WTC11 (cell line): ENCODE results near the gene HPCAL1. TPM values are rescaled to one million over a fixed set of nuclear protein-coding genes. Genes with fewer than 3 reads are reported as not detected.

Experiments
- ATAC-seq: fragments of 200-7000 bp; cut with Tn5 transposase; 2 replicates; pipeline ENCODE4 v1.10.0; 2021; ENCODE audit warnings: mild to moderate bottlenecking, moderate library complexity
- CTCF ChIA-PET: fragments of 300-600 bp; sonication (Branson Sonifier 250); formaldehyde crosslinking; loops from one replicate; lab custom pipeline; 2021; ENCODE audit warnings: antibody characterized with exemption; lab: Charles Lee
- POLR2A ChIA-PET: fragments of 350-600 bp; sonication (Branson Sonifier 250); formaldehyde crosslinking; loops from one replicate; lab custom pipeline; 2021; ENCODE audit warnings: antibody characterized with exemption; lab: Charles Lee
- DNase-seq: peaks from one replicate; pipeline ENCODE4 v3.0.0; 2021; ENCODE audit warnings: low spot score
- H3K27ac Mint-ChIP-seq: 2 replicates; pipeline ENCODE4 v1.8.0; 2021; ENCODE audit warnings: mixed read lengths
- H3K27me3 Mint-ChIP-seq: 2 replicates; pipeline ENCODE4 v1.8.0; 2021; ENCODE audit warnings: low read depth, mild to moderate bottlenecking, moderate library complexity, mixed read lengths
- H3K36me3 Mint-ChIP-seq: 2 replicates; pipeline ENCODE4 v1.8.0; 2021; ENCODE audit warnings: mixed read lengths
- H3K4me1 Mint-ChIP-seq: 2 replicates; pipeline ENCODE4 v1.8.0; 2022; ENCODE audit warnings: mixed read lengths
- H3K4me3 Mint-ChIP-seq: 2 replicates; pipeline ENCODE4 v1.8.0; 2021; ENCODE audit warnings: mild to moderate bottlenecking, moderate library complexity, mixed read lengths
- H3K9me3 Mint-ChIP-seq: 2 replicates; pipeline ENCODE4 v1.8.0; 2021; ENCODE audit warnings: mixed read lengths
- ELF4 ChIP-seq: sonication (generic); formaldehyde crosslinking; IDR thresholded peaks from 2 replicates; pipeline ENCODE4 v1.8.1; 2022; ENCODE audit warnings: low read depth, mild to moderate bottlenecking, moderate library complexity, missing genetic modification reagents
- JAZF1 ChIP-seq: fragments of 250-450 bp; sonication (Bioruptor Pico); IDR thresholded peaks from 2 replicates; pipeline ENCODE4 v1.9.0; 2021; ENCODE audit warnings: moderate library complexity, mild to moderate bottlenecking, inconsistent platforms
- JUN ChIP-seq: sonication (generic); formaldehyde crosslinking; IDR thresholded peaks from 2 replicates; pipeline ENCODE4 v1.8.0; 2023; ENCODE audit warnings: mild to moderate bottlenecking, missing genetic modification reagents
- MYBL2 ChIP-seq: sonication (generic); formaldehyde crosslinking; IDR thresholded peaks from 2 replicates; pipeline ENCODE4 v1.8.1; 2023; ENCODE audit warnings: mild to moderate bottlenecking, moderate library complexity, missing genetic modification reagents
- SOX15 ChIP-seq: fragments of 250-450 bp; sonication (Bioruptor Pico); IDR thresholded peaks from 2 replicates; pipeline ENCODE4 v1.9.0; 2021; ENCODE audit warnings: mild to moderate bottlenecking
- TEAD1 ChIP-seq: sonication (generic); formaldehyde crosslinking; IDR thresholded peaks from 2 replicates; pipeline ENCODE4 v1.8.0; 2022; ENCODE audit warnings: mild to moderate bottlenecking, missing genetic modification reagents
- TEAD4 ChIP-seq: sonication (generic); formaldehyde crosslinking; IDR thresholded peaks from 2 replicates; pipeline ENCODE4 v1.8.0; 2022; ENCODE audit warnings: mild to moderate bottlenecking, missing genetic modification reagents
- TP53 ChIP-seq: sonication (generic); formaldehyde crosslinking; IDR thresholded peaks from 2 replicates; pipeline ENCODE4 v1.8.1; 2023; ENCODE audit warnings: mild to moderate bottlenecking, missing genetic modification reagents
- ZNF121 ChIP-seq: sonication (generic); formaldehyde crosslinking; IDR thresholded peaks from 2 replicates; pipeline ENCODE4 v1.8.0; 2023; ENCODE audit warnings: missing genetic modification reagents
- ZNF263 ChIP-seq: sonication (generic); formaldehyde crosslinking; IDR thresholded peaks from 2 replicates; pipeline ENCODE4 v1.8.1; 2022; ENCODE audit warnings: low read depth, mild to moderate bottlenecking, moderate library complexity, missing genetic modification reagents
- ZNF416 ChIP-seq: fragments of 250-450 bp; sonication (Bioruptor Pico); IDR thresholded peaks from 2 replicates; pipeline ENCODE4 v1.9.0; 2021; ENCODE audit warnings: mild to moderate bottlenecking, inconsistent platforms
- ZNF671 ChIP-seq: fragments of 250-450 bp; sonication (Bioruptor Pico); IDR thresholded peaks from 2 replicates; pipeline ENCODE4 v1.8.0; 2021; ENCODE audit warnings: mild to moderate bottlenecking
- total RNA-seq: library from RNA; stranded (reverse); gene quantifications from 3 replicates; pipeline ENCODE4 v1.2.3, GENCODE V29; 2021
- TF ChIP-seq, protein P1 (sequence below): sonication (generic); formaldehyde crosslinking; IDR thresholded peaks from 2 replicates; pipeline ENCODE4 v1.8.0; 2022; ENCODE audit warnings: mild to moderate bottlenecking, missing genetic modification reagents
- TF ChIP-seq, protein P2 (sequence below): fragments of 250-450 bp; sonication (Bioruptor Pico); conservative IDR thresholded peaks from 2 replicates; pipeline ENCODE4 v1.9.0; 2021; ENCODE audit warnings: mild to moderate bottlenecking
- TF ChIP-seq, protein P3 (sequence below): sonication (generic); formaldehyde crosslinking; conservative IDR thresholded peaks from 2 replicates; pipeline ENCODE4 v1.8.1; 2023; ENCODE audit warnings: mild to moderate bottlenecking, low read depth, missing genetic modification reagents, moderate library complexity
- TF ChIP-seq, protein P4 (sequence below): sonication (generic); formaldehyde crosslinking; IDR thresholded peaks from 2 replicates; pipeline ENCODE4 v1.8.0; 2022; ENCODE audit warnings: mild to moderate bottlenecking, missing genetic modification reagents
- TF ChIP-seq, protein P5 (sequence below): fragments of 250-450 bp; sonication (Bioruptor Pico); IDR thresholded peaks from 2 replicates; pipeline ENCODE4 v1.9.0; 2021; ENCODE audit warnings: moderate library complexity, mild to moderate bottlenecking, inconsistent platforms, borderline replicate concordance
- TF ChIP-seq, protein P6 (sequence below): fragments of 250-450 bp; sonication (Bioruptor Pico); IDR thresholded peaks from 2 replicates; pipeline ENCODE4 v1.9.0; 2021; ENCODE audit warnings: mild to moderate bottlenecking
- TF ChIP-seq, protein P7 (sequence below): fragments of 250-450 bp; sonication (Bioruptor Pico); IDR thresholded peaks from 2 replicates; pipeline ENCODE4 v2.1.2; 2022; ENCODE audit warnings: mild to moderate bottlenecking, moderate library complexity

The HPCAL1 gene
- total RNA-seq, 1 experiment from 2014 or later: 11.8 TPM

DNA sequence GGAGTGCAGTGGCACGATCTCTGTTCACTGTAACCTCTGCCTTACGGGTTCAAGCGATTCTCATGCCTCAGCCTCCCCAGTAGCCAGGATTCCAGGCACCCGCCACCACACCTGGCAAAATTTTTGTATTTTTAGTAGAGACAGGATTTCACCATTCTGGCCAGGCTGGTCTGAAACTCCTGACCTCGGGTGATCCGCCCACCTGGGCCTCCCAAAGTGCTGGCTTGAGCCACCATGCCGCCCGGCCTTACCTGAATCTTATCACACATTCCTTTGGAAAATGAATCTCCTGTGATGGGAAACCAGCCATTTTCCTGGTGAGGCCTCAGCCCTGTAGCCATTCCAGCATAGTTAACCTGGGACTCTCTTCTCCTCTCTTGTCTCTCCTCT lies 57.8 kb downstream of the HPCAL1 start:
- CTCF ChIA-PET: interaction anchor here (1.0 kb wide), 1 partner anchor 43 kb away, joined by 3 read pairs; no protein-coding TSS in a partner anchor
- POLR2A ChIA-PET: no interaction called here

DNA sequence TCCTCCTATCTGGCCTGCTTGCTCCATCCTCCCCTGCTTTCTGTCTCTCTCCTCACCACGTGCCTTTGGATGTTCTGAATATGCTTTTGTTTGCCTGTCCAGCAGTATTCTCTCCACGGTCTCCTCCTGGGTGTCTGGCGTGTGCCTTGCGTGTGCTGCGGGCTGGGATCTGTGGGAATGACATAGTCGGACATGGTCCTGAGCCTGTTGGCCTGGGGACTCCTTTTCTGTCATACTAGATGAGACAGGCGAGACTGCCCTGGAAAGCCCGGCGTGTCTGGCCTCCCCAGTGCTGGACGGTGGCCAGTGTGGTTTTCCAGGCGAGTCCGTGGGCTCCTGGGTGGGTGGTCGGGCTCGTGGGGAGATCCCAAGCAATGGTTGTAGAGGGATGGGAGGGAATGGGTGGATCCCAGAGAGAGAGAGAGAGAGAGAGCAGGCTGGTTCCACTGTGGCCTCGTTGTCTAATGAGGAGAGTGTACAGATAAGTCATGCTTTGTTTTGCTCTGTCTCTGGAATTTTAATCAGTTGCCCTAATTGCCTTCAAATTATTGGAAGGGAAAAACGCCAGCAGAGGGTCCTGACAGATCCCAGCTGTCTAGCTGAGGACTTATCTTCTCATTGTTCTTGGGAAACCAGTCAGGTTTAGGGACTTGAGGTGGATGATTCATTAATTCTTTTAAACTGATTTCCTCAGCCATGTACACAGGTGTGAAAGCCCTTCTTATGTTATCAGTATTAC lies 58.3 kb downstream of the HPCAL1 start:
- H3K36me3 Mint-ChIP-seq: no peaks in the 10 kb centered on the region
- no peak for ATAC-seq
- no peak for DNase-seq
- H3K4me1 Mint-ChIP-seq: peaks cover 7% of the 10 kb centered on the region
- ChIA-PET POLR2A (no interaction called here), CTCF (interaction anchor here (1.4 to 1.6 kb wide), 2 partner anchors 59 to 74 kb away, joined by 6 read pairs; partner anchors contain the start of gene HPCAL1)
- H3K4me3 Mint-ChIP-seq: no peak overlapping the region
- TF ChIP-seq, protein P1, sequence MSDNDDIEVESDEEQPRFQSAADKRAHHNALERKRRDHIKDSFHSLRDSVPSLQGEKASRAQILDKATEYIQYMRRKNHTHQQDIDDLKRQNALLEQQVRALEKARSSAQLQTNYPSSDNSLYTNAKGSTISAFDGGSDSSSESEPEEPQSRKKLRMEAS (CRISPR knock-in tag): no peak
- TF ChIP-seq, protein P2, sequence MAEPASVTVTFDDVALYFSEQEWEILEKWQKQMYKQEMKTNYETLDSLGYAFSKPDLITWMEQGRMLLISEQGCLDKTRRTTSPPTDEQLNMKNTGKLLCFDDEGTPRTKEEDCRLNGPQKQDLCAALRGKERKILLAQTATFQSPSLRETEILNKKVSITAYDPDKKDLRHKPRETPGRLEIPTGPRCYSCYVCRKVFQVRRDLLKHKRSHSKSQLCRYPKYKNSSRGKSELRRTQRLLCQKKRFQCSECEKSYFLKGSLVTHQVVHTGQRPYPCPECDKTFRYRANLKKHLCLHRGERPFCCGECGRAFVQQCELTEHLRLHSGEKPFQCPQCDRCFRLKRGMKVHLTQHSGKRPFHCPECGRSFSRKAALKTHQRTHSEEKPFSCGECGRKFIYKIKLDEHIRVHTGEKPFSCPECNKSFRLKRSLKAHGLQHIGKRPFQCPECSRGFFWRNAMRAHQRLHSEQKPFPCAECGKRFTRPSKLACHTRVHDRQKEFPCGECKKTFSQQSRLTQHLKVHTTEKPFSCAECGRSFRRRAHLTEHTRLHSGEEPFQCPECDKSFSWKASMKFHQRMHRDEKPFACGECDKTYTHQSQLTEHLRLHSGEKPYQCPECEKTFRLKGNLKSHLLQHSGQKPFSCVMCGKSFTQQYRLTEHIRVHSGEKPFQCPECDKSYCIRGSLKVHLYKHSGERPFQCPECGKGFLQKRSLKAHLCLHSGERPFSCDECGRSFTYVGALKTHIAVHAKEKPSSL (CRISPR knock-in tag): no peak
- TF ChIP-seq, protein P3, sequence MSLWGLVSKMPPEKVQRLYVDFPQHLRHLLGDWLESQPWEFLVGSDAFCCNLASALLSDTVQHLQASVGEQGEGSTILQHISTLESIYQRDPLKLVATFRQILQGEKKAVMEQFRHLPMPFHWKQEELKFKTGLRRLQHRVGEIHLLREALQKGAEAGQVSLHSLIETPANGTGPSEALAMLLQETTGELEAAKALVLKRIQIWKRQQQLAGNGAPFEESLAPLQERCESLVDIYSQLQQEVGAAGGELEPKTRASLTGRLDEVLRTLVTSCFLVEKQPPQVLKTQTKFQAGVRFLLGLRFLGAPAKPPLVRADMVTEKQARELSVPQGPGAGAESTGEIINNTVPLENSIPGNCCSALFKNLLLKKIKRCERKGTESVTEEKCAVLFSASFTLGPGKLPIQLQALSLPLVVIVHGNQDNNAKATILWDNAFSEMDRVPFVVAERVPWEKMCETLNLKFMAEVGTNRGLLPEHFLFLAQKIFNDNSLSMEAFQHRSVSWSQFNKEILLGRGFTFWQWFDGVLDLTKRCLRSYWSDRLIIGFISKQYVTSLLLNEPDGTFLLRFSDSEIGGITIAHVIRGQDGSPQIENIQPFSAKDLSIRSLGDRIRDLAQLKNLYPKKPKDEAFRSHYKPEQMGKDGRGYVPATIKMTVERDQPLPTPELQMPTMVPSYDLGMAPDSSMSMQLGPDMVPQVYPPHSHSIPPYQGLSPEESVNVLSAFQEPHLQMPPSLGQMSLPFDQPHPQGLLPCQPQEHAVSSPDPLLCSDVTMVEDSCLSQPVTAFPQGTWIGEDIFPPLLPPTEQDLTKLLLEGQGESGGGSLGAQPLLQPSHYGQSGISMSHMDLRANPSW: no peak
- TF ChIP-seq, protein P4, sequence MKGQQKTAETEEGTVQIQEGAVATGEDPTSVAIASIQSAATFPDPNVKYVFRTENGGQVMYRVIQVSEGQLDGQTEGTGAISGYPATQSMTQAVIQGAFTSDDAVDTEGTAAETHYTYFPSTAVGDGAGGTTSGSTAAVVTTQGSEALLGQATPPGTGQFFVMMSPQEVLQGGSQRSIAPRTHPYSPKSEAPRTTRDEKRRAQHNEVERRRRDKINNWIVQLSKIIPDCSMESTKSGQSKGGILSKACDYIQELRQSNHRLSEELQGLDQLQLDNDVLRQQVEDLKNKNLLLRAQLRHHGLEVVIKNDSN (CRISPR knock-in tag): no peak
- TF ChIP-seq ELF4 (CRISPR knock-in tag): no peak
- TF ChIP-seq, protein P5, sequence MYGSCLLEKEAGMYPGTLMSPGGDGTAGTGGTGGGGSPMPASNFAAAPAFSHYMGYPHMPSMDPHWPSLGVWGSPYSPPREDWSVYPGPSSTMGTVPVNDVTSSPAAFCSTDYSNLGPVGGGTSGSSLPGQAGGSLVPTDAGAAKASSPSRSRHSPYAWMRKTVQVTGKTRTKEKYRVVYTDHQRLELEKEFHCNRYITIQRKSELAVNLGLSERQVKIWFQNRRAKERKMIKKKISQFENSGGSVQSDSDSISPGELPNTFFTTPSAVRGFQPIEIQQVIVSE (CRISPR knock-in tag): no peak
- no peak for TF ChIP-seq TP53 (CRISPR knock-in tag)
- TF ChIP-seq MYBL2 (CRISPR knock-in tag): no peak
- no peak for TF ChIP-seq TEAD1 (CRISPR knock-in tag)
- no peak for TF ChIP-seq ZNF416
- TF ChIP-seq ZNF263 (CRISPR knock-in tag): no peak
- TF ChIP-seq TEAD4 (CRISPR knock-in tag): no peak
- TF ChIP-seq JUN (CRISPR knock-in tag): no peak
- no peak for TF ChIP-seq ZNF671 (CRISPR knock-in tag)
- no peak for TF ChIP-seq SOX15 (CRISPR knock-in tag)
- no peaks in the 10 kb centered on the region for H3K27me3 Mint-ChIP-seq
- 0 out of 2 replicates have a peak overlapping the region, but pooled peaks have one; percentile 10 for H3K27ac Mint-ChIP-seq
- H3K9me3 Mint-ChIP-seq: no peaks in the 10 kb centered on the region

More for the DNA sequence above, 57.8 kb downstream of the HPCAL1 start:
- no peaks in the 10 kb centered on the region for H3K36me3 Mint-ChIP-seq
- no peak for DNase-seq
- ATAC-seq: no peak
- H3K9me3 Mint-ChIP-seq: no peaks in the 10 kb centered on the region
- 0 out of 2 replicates have a peak overlapping the region, but pooled peaks have one; percentile 10 for H3K27ac Mint-ChIP-seq
- no peaks in the 10 kb centered on the region for H3K27me3 Mint-ChIP-seq
- H3K4me1 Mint-ChIP-seq: peaks cover 7% of the 10 kb centered on the region
- H3K4me3 Mint-ChIP-seq: no peak overlapping the region
- TF ChIP-seq, protein P6, sequence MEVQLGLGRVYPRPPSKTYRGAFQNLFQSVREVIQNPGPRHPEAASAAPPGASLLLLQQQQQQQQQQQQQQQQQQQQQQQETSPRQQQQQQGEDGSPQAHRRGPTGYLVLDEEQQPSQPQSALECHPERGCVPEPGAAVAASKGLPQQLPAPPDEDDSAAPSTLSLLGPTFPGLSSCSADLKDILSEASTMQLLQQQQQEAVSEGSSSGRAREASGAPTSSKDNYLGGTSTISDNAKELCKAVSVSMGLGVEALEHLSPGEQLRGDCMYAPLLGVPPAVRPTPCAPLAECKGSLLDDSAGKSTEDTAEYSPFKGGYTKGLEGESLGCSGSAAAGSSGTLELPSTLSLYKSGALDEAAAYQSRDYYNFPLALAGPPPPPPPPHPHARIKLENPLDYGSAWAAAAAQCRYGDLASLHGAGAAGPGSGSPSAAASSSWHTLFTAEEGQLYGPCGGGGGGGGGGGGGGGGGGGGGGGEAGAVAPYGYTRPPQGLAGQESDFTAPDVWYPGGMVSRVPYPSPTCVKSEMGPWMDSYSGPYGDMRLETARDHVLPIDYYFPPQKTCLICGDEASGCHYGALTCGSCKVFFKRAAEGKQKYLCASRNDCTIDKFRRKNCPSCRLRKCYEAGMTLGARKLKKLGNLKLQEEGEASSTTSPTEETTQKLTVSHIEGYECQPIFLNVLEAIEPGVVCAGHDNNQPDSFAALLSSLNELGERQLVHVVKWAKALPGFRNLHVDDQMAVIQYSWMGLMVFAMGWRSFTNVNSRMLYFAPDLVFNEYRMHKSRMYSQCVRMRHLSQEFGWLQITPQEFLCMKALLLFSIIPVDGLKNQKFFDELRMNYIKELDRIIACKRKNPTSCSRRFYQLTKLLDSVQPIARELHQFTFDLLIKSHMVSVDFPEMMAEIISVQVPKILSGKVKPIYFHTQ (CRISPR knock-in tag): no peak
- no peak for TF ChIP-seq ZNF121
- no peak for TF ChIP-seq JAZF1 (CRISPR knock-in tag)
- no peak for TF ChIP-seq TEAD1 (CRISPR knock-in tag)
- TF ChIP-seq, protein P7, sequence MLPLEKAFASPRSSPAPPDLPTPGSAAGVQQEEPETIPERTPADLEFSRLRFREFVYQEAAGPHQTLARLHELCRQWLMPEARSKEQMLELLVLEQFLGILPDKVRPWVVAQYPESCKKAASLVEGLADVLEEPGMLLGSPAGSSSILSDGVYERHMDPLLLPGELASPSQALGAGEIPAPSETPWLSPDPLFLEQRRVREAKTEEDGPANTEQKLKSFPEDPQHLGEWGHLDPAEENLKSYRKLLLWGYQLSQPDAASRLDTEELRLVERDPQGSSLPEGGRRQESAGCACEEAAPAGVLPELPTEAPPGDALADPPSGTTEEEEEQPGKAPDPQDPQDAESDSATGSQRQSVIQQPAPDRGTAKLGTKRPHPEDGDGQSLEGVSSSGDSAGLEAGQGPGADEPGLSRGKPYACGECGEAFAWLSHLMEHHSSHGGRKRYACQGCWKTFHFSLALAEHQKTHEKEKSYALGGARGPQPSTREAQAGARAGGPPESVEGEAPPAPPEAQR (CRISPR knock-in tag): no peak
